Fibroblast of the aortic adventitia (primary cell): ENCODE data around the gene HOXB4. TPM values are rescaled to one million over a fixed set of nuclear protein-coding genes. Genes with fewer than 3 reads are reported as not detected.

Experiments
- DNase-seq: peaks from one replicate; pipeline ENCODE4 v3.0.0-alpha.2; 2010; ENCODE audit warnings: low read depth
- H3K4me3 ChIP-seq: 2 replicates; pipeline ENCODE4 v1.5.1; 2011; ENCODE audit warnings: low read depth, mild to moderate bottlenecking, control low read depth, low read length, moderate library complexity
- CTCF ChIP-seq: IDR thresholded peaks from 2 replicates; pipeline ENCODE4 v1.5.1; 2011; ENCODE audit warnings: mild to moderate bottlenecking, low read length, control low read depth, inconsistent platforms; ENCODE audit not compliant: insufficient read depth
- total RNA-seq: library from RNA; depleted of rRNA; stranded (reverse); fragments of >200 nt; gene quantifications from 2 replicates; pipeline ENCODE4 v1.2.3, GENCODE V29; 2012; ENCODE audit warnings: low replicate concordance

The HOXB4 gene
- total RNA-seq, 1 donor = 3.8 TPM

- peak overlapping the region; percentile 56 for H3K4me3 ChIP-seq
- peak; percentile 70 for DNase-seq
- no peak for TF ChIP-seq CTCF
Measured at GRCh38 chr17:48575673-48576478, 2.3 kb downstream of the HOXB4 start.

GRCh38 chr17:48575066-48575582 lies 3.0 kb downstream of the HOXB4 start:
- no peak for TF ChIP-seq CTCF
- peak overlapping the region; percentile 59 for H3K4me3 ChIP-seq
- peak; percentile 74 for DNase-seq

GRCh38 chr17:48574505-48575065 lies 3.6 kb downstream of the HOXB4 start:
- DNase-seq = no peak
- no peak for TF ChIP-seq CTCF
- peak overlapping the region; percentile 59 for H3K4me3 ChIP-seq

- peak; percentile 55 for DNase-seq
- TF ChIP-seq CTCF = no peak
- H3K4me3 ChIP-seq = peak overlapping the region; percentile 59
Measured at GRCh38 chr17:48571826-48572417, 6.2 kb downstream of the HOXB4 start.

GRCh38 chr17:48571024-48571818 lies 6.9 kb downstream of the HOXB4 start:
- peak overlapping the region; percentile 55 for H3K4me3 ChIP-seq
- peak; percentile 65 for DNase-seq
- TF ChIP-seq CTCF = no peak

- peak overlapping the region; percentile 55 for H3K4me3 ChIP-seq
- peak; percentile 61 for DNase-seq
Measured at GRCh38 chr17:48570325-48571023, 7.7 kb downstream of the HOXB4 start.

More at GRCh38 chr17:48570325-48571023, 7.7 kb downstream of the HOXB4 start:
- TF ChIP-seq CTCF = no peak
